Adrenal gland (tissue), 12 donors: Measurements from ENCODE around the gene ABCA4. TPM values are rescaled to one million over a fixed set of nuclear protein-coding genes. Genes with fewer than 3 reads are reported as not detected.

Experiments used
- DNase-seq, 7 donors: peaks; one replicate each; pipeline ENCODE4 v3.0.0-alpha.2; 2019 to 2020
- H3K27ac ChIP-seq, 5 donors: fragments of 200-600 bp; sonication (generic) in 4 of 5; 1 replicate in 3 of 5; 2 replicates in 2 of 5; pipeline versions ENCODE4 v1.5.1 to v1.8.0; 2016 to 2020; ENCODE audit warnings: mild to moderate bottlenecking in 1 of 5
- H3K27me3 ChIP-seq: fragments of 200-600 bp; 2 replicates; pipeline ENCODE4 v1.8.0; 2021
- H3K36me3 ChIP-seq, 2 donors: fragments of 200-600 bp; replicated peaks in 1 of 2; 1 replicate in 1 of 2; 2 replicates in 1 of 2; pipeline versions ENCODE4 v1.5.1 to v1.8.0; 2018 to 2022
- H3K4me1 ChIP-seq, 2 donors: fragments of 200-600 bp; replicated peaks in 1 of 2; 1 replicate in 1 of 2; 2 replicates in 1 of 2; pipeline versions ENCODE4 v1.5.1 to v1.8.0; 2018 to 2021
- H3K4me3 ChIP-seq, 4 donors: fragments of 200-600 bp; sonication (generic) in 3 of 4; one replicate each; pipeline ENCODE4 v1.5.1; 2016 to 2018
- H3K9me3 ChIP-seq, 3 donors: fragments of 200-600 bp; sonication (generic) in 1 of 3; replicated peaks in 1 of 3; 1 replicate in 2 of 3; 2 replicates in 1 of 3; pipeline versions ENCODE4 v1.5.1 to v1.8.0; 2016 to 2021
- POLR2A ChIP-seq, 2 donors: fragments of 450-650 bp; IDR thresholded peaks; one replicate each; pipeline ENCODE4 v1.6.1; 2017; ENCODE audit warnings: antibody characterized with exemption in 2 of 2, mild to moderate bottlenecking in 2 of 2, moderate library complexity in 1 of 2
- WGBS, 4 donors: extraction: QIAGEN DNeasy Blood & Tissue Kit in 2 of 4; methylation state at CpG; one replicate each; pipeline versions ENCODE4 v1.1.5 to v1.1.7; 2013 to 2017; 5-methylcytosine and 5-hydroxymethylcytosine counted together
- intact Hi-C, 2 donors: fragments of 100-400 bp; cut with DNase I; formaldehyde crosslinking; loops; one replicate each; pipeline versions ENCODE4 v1.14.1 to v1.15.0; 2022 to 2023
- polyA plus RNA-seq, 3 donors: library from polyadenylated mRNA; stranded (reverse); fragments of 200-250 nt in 2 of 3; fragments of 350-450 nt in 1 of 3; fragmentation: Illumina TruSeq in 1 of 3; extraction: RNeasy Lipid Tissue Mini Kit (QIAGEN cat#74804) in 1 of 3; gene quantifications; one replicate each; pipeline ENCODE4 v1.2.3, GENCODE V29; 2013 to 2014
- total RNA-seq, 9 donors: library from RNA; depleted of rRNA in 4 of 9; stranded (reverse); fragments of >200 nt in 4 of 9; fragments of 120-200 nt in 1 of 9; fragmentation: NEBNext Ultra II Directional in 1 of 9; extraction: Animal tissue kit (Norgen Biotek cat#: 25700) in 1 of 9; gene quantifications; one replicate each; pipeline versions ENCODE4 v1.1.0 to v1.2.4, GENCODE V29; 2013 to 2023
- TF ChIP-seq, protein P1 (sequence below), 6 experiments: fragments of 450-650 bp in 4 of 6; fragments of 200-600 bp in 2 of 6; sonication (generic) in 1 of 6; IDR thresholded peaks; 1 replicate in 5 of 6; 2 replicates in 1 of 6; pipeline versions ENCODE4 v1.5.1 to v1.8.0; 2016 to 2021; ENCODE audit warnings: antibody characterized with exemption in 6 of 6, mild to moderate bottlenecking in 2 of 6, moderate library complexity in 1 of 6
- donor health status: healthy with polysubstance abuse.
- donor health status: Bipolar disorder and iron deficiency.
- donor health status: DM: yes; HTN: yes; CAD: no.
- donor health status: DM: no; HTN: no; CAD: no.
- donor health status: DM: no; HTN: no; CAD: no.
- donor health status: DM: yes; HTN: yes; CAD: no.

Gene ABCA4
- total and polyA plus RNA-seq, 12 donors = 0.04 to 1.9 (median 0.14) TPM; not detected in 1

- no peak overlapping the region for H3K27ac ChIP-seq
- H3K36me3 ChIP-seq = no peaks in the 10 kb centered on the region
- no peak overlapping the region for H3K4me3 ChIP-seq
- intact Hi-C loops = no loop called here
- H3K9me3 ChIP-seq = no peaks in the 10 kb centered on the region
- no peak for DNase-seq
- H3K27me3 ChIP-seq = no peaks in the 10 kb centered on the region
- WGBS, 4 donors = 51 to 63% (median 58%) methylated on average over 5 of the region's 5 CpGs
- no peak for TF ChIP-seq POLR2A (IDR thresholded peaks at IDR 0.05)
- TF ChIP-seq, protein P1, sequence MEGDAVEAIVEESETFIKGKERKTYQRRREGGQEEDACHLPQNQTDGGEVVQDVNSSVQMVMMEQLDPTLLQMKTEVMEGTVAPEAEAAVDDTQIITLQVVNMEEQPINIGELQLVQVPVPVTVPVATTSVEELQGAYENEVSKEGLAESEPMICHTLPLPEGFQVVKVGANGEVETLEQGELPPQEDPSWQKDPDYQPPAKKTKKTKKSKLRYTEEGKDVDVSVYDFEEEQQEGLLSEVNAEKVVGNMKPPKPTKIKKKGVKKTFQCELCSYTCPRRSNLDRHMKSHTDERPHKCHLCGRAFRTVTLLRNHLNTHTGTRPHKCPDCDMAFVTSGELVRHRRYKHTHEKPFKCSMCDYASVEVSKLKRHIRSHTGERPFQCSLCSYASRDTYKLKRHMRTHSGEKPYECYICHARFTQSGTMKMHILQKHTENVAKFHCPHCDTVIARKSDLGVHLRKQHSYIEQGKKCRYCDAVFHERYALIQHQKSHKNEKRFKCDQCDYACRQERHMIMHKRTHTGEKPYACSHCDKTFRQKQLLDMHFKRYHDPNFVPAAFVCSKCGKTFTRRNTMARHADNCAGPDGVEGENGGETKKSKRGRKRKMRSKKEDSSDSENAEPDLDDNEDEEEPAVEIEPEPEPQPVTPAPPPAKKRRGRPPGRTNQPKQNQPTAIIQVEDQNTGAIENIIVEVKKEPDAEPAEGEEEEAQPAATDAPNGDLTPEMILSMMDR (IDR thresholded peaks at IDR 0.05) = no peak
- no peaks in the 10 kb centered on the region for H3K4me1 ChIP-seq
Measured at GRCh38 chr1:93995837-93996536, 125.0 kb downstream of the ABCA4 start.

DNA sequence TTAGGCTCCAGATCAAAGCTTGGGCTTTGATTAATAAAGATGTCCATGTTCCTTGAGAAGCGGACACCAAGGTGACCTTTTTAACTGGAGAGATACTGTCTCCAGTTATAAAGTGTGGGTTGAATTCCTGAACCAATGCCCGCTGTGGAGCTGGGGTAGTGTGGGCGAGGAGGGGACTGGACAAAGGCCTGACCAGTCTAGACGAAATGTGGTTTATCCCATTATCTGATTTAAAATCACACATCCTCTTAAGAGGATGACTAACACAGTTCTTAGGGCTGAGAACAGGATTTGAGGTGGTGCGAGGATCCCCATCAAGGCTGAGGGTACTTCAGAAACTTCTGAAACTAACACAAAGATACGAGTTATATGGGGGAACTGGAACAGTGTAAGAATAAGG lies 127.2 kb downstream of the ABCA4 start:
- H3K4me3 ChIP-seq = no peak overlapping the region
- no peaks in the 10 kb centered on the region for H3K36me3 ChIP-seq
- H3K27ac ChIP-seq = no peak overlapping the region
- H3K27me3 ChIP-seq = no peaks in the 10 kb centered on the region
- intact Hi-C loops = no loop called here
- TF ChIP-seq, protein P1 (IDR thresholded peaks at IDR 0.05) = no peak
- TF ChIP-seq POLR2A (IDR thresholded peaks at IDR 0.05) = no peak
- H3K4me1 ChIP-seq = no peaks in the 10 kb centered on the region
- no peaks in the 10 kb centered on the region for H3K9me3 ChIP-seq
- 78 to 87% (median 79%) methylated on average over 6 of the region's 6 CpGs for WGBS, 4 donors
- no peak for DNase-seq

DNA sequence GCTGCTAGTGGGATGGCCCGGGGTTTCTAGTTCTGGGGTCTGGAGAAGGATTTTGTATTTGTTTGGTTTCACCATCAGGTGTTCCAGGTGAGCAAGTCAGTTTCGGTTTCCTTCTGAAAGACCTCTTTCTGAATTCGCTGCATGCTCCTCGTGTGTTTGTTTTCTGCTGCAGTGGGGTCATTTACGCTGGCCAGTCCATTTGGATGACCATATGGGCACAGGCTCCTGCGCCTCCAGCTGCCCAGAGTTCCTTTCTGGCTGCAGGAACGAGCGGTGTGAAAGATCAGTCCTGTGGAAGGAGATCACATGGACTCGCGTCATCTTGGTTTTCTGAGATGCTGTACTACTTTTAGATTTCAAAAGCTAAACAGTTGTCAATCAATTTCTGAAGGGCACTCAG lies 128.0 kb downstream of the ABCA4 start:
- no peak for TF ChIP-seq POLR2A (IDR thresholded peaks at IDR 0.05)
- TF ChIP-seq, protein P1 (IDR thresholded peaks at IDR 0.05) = no peak
- no peaks in the 10 kb centered on the region for H3K36me3 ChIP-seq
- no peak overlapping the region for H3K27ac ChIP-seq
- 84 to 89% (median 86%) methylated on average over 10 of the region's 10 CpGs for WGBS, 4 donors
- H3K4me3 ChIP-seq = no peak overlapping the region
- H3K4me1 ChIP-seq = no peaks in the 10 kb centered on the region
- no peak for DNase-seq
- H3K27me3 ChIP-seq = no peaks in the 10 kb centered on the region
- intact Hi-C loops = no loop called here
- H3K9me3 ChIP-seq = no peaks in the 10 kb centered on the region

DNA sequence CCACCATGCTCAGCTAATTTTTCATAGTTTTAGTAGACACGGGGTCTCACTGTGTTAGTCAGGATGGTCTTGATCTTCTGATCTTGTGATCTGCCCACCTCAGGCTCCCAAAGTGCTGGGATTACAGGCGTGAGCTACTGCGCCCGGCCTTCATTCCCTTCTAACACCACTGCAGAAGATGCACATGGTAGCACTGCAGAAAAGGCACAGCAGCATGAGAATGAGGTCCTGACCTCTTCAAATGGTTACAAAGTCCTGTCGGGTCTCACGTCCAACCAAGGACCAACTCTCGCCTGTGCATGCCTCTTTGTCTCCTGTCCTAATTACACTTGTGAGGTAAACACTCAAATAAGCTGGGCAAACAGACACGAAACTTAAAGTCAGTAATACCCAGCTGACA lies 128.8 kb downstream of the ABCA4 start:
- Histone ChIP-seq H3K27me3 (no peaks in the 10 kb centered on the region), H3K9me3 (no peaks in the 10 kb centered on the region), H3K4me3 (no peak overlapping the region), H3K27ac (no peak overlapping the region), H3K36me3 (no peaks in the 10 kb centered on the region), H3K4me1 (no peaks in the 10 kb centered on the region)
- 75 to 90% (median 87%) methylated on average over 8 of the region's 8 CpGs for WGBS, 4 donors
- DNase-seq = no peak
- intact Hi-C loops = no loop called here
- TF ChIP-seq, protein P1 (IDR thresholded peaks at IDR 0.05) = no peak
- TF ChIP-seq POLR2A (IDR thresholded peaks at IDR 0.05) = no peak
